ENCODE data around the gene UBE2Q1.

- TF ChIP-seq, protein P1, sequence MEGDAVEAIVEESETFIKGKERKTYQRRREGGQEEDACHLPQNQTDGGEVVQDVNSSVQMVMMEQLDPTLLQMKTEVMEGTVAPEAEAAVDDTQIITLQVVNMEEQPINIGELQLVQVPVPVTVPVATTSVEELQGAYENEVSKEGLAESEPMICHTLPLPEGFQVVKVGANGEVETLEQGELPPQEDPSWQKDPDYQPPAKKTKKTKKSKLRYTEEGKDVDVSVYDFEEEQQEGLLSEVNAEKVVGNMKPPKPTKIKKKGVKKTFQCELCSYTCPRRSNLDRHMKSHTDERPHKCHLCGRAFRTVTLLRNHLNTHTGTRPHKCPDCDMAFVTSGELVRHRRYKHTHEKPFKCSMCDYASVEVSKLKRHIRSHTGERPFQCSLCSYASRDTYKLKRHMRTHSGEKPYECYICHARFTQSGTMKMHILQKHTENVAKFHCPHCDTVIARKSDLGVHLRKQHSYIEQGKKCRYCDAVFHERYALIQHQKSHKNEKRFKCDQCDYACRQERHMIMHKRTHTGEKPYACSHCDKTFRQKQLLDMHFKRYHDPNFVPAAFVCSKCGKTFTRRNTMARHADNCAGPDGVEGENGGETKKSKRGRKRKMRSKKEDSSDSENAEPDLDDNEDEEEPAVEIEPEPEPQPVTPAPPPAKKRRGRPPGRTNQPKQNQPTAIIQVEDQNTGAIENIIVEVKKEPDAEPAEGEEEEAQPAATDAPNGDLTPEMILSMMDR (IDR thresholded peaks at IDR 0.05): no peak
- TF ChIP-seq POLR2A (IDR thresholded peaks at IDR 0.05): no peak
Observed at GRCh38 chr1:154607106-154607608, 48.7 kb upstream of the UBE2Q1 start.
